ENCODE measurements around the gene PPP3CA. TPM values are rescaled to one million over a fixed set of nuclear protein-coding genes. Genes with fewer than 3 reads are reported as not detected.

Gene PPP3CA
- total and polyA plus RNA-seq, 2 of the 8 experiments (the other 6 are each of a cell fraction or from before 2014, with no cell fraction given): 7.9 to 35.0 TPM

DNA sequence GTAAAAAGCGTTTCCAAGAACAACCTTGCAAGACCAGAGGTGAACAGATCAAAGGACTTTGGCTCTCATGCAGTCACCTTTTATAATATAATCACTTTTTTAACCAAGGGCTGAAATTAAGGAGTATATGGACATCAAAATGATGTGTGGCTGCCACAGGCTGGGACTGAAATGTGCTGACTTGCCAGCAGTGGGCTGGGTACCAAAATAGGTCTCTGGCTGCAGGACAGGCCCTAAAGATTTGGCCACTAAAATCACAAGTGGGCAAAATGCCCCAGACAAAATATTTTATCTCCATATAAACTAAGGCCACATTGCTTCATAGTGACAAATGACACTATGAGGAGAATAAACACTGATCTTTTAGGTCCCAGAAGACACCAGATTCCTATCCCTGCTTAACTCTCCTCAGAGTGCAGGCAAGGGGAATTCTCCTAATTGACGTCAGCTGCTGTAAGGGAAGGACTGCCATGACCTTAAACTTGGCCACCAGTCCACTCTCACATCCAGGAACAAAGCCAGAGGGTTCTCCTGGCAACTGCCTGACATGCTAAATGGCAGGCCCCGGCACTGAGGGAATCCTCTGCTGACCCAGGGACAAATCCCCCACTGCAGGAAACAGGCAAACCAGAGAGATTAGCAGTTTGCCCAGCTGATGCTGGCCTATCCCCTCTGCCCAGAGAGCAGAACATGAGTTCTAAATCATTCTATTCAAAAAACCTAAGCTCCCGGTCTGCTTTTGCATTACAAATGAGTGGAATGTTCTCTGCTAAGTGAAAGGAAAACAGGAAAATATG is 155.8 kb downstream of the PPP3CA start:
- H3K79me2 ChIP-seq (ENCODE audit: control insufficient read depth in 1 of 2, insufficient read depth in 2 of 2, low read length in 2 of 2): peaks cover 0 to 19% of the 10 kb centered on the region in 2 experiments; a peak in 2 of 4 replicates
- H3K56ac ChIP-seq (replicated peaks; ENCODE audit: insufficient read length, low read depth, low read length): no peak overlapping the region
- peak overlapping the region; percentile 28; the same call in 1 of the 2 replicates for H2BK12ac ChIP-seq (ENCODE audit: low read depth, low read length)
- H3K9ac ChIP-seq (replicated peaks in 1 of 4; ENCODE audit: extremely low read depth in 1 of 4, low read depth in 3 of 4, low read length in 3 of 4): no peak overlapping the region
- H4K91ac ChIP-seq (replicated peaks; ENCODE audit: insufficient read length, low read length): no peak overlapping the region
- FAIRE-seq: no peak
- H2AK5ac ChIP-seq (ENCODE audit: low read depth, low read length): no peak overlapping the region
- H2BK5ac ChIP-seq (ENCODE audit: low read depth, low read length): peak overlapping the region; percentile 55
- peak in 1 of 2 experiments; percentile 50 for DNase-seq (ENCODE audit: low read depth in 1 of 2, low spot score in 2 of 2)
- H4K8ac ChIP-seq (ENCODE audit: extremely low read depth, insufficient read depth, low read length): no peak overlapping the region
- H3K4me1 ChIP-seq (replicated peaks in 1 of 4; ENCODE audit: control insufficient read depth in 3 of 4, insufficient read depth in 4 of 4, low read length in 3 of 4): peaks cover 3 to 13% (median 10%) of the 10 kb centered on the region in 4 experiments; a peak in 5 of 7 replicates
- no peak overlapping the region for H4K5ac ChIP-seq (ENCODE audit: insufficient read length, low read depth, low read length)
- H3K79me1 ChIP-seq (ENCODE audit: low read depth, low read length): no peaks in the 10 kb centered on the region
- H2BK20ac ChIP-seq (ENCODE audit: low read length): no peak overlapping the region
- no peak overlapping the region for H2BK15ac ChIP-seq (ENCODE audit: low read length)
- H3K9me3 ChIP-seq (ENCODE audit: insufficient read depth in 2 of 2, low read depth in 1 of 2, low read length in 1 of 2): no peaks in the 10 kb centered on the region
- no peak overlapping the region for H3K4ac ChIP-seq (replicated peaks; ENCODE audit: insufficient read length, low read depth, low read length)
- H3K23ac ChIP-seq (ENCODE audit: insufficient read length): no peak overlapping the region
- no peaks in the 10 kb centered on the region; a peak in 2 of 8 replicates for H3K36me3 ChIP-seq (ENCODE audit: control insufficient read depth in 2 of 4, insufficient read depth in 4 of 4, low read length in 3 of 4)
- H3K27ac ChIP-seq (ENCODE audit: low read depth, low read length): peak overlapping the region; percentile 54; the same call in 1 of the 2 replicates
- H3K18ac ChIP-seq (ENCODE audit: extremely low read depth, low read length): no peak overlapping the region
- H2BK120ac ChIP-seq (replicated peaks; ENCODE audit: low read depth, low read length): no peak overlapping the region
- no peak overlapping the region for H3K14ac ChIP-seq (ENCODE audit: insufficient read length)
- no peak overlapping the region for H3K4me3 ChIP-seq (ENCODE audit: extremely low read depth in 1 of 4, insufficient read depth in 2 of 4, low read depth in 3 of 4, low read length in 4 of 4)
- H4K20me1 ChIP-seq (replicated peaks in 1 of 2; ENCODE audit: control insufficient read depth in 1 of 2, insufficient read depth in 2 of 2, low read length in 2 of 2): no peaks in the 10 kb centered on the region
- POLR2A ChIA-PET (ENCODE audit: partially characterized antibody): interaction anchor here (1.3 kb wide), 1 partner anchor 156 kb away, joined by 3 read pairs; the partner anchor contains the start of gene PPP3CA
- CTCF ChIA-PET (ENCODE audit: partially characterized antibody): no interaction called here
- no peak overlapping the region for H2AFZ ChIP-seq (ENCODE audit: low read length)
- 43% methylated on average over 4 of the region's 4 CpGs; no CpG with 5 or more reads in 1 of the 2 experiments for WGBS, 2 experiments (ENCODE audit: extremely low coverage in 1 of 2, insufficient coverage in 1 of 2, insufficient read length in 1 of 2, insufficient replicate concordance in 2 of 2, low coverage in 1 of 2, low lambda C conversion rate in 2 of 2, missing lambda C conversion rate in 1 of 2)
- H3K23me2 ChIP-seq (ENCODE audit: low read depth, low read length): no peaks in the 10 kb centered on the region
- peak overlapping the region; percentile 8 to 9; a peak in 2 of 4 replicates for H3K4me2 ChIP-seq (ENCODE audit: insufficient read depth in 1 of 2, low read depth in 2 of 2, low read length in 2 of 2)
- H3K27me3 ChIP-seq (replicated peaks in 1 of 4; ENCODE audit: control insufficient read depth in 3 of 4, extremely low read depth in 1 of 4, insufficient read depth in 3 of 4, low read length in 3 of 4): no peaks in the 10 kb centered on the region

All from H1 (cell line).